Inferior parietal cortex (tissue), 1 donor: ENCODE data around the gene GGTLC1.

Experiments used
- DNase-seq: peaks from one replicate; pipeline ENCODE4 v3.0.0-alpha.2; 2016; ENCODE audit errors: extremely low spot score

Gene GGTLC1

GRCh38 chr20:23966298-23966697 lies 22.3 kb downstream of the GGTLC1 start:
- DNase-seq = no peak

GRCh38 chr20:23963941-23964340 lies 24.6 kb downstream of the GGTLC1 start:
- no peak for DNase-seq

- no peak for DNase-seq
Measured at GRCh38 chr20:23962272-23962671, 26.3 kb downstream of the GGTLC1 start.

GRCh38 chr20:23959054-23959453 lies 29.5 kb downstream of the GGTLC1 start:
- DNase-seq = no peak

- DNase-seq = no peak
Measured at GRCh38 chr20:23955896-23956295, 32.7 kb downstream of the GGTLC1 start.

- no peak for DNase-seq
Measured at GRCh38 chr20:23954008-23954745, 34.4 kb downstream of the GGTLC1 start.

GRCh38 chr20:23946206-23946605 lies 42.4 kb downstream of the GGTLC1 start:
- no peak for DNase-seq

- DNase-seq = no peak
Measured at GRCh38 chr20:23943304-23943703, 45.3 kb downstream of the GGTLC1 start.

GRCh38 chr20:23939641-23940040 lies 48.9 kb downstream of the GGTLC1 start:
- no peak for DNase-seq

GRCh38 chr20:23939063-23939462 lies 49.5 kb downstream of the GGTLC1 start:
- DNase-seq = no peak

- no peak for DNase-seq
Measured at GRCh38 chr20:23938118-23938438, 50.5 kb downstream of the GGTLC1 start.

- peak; percentile 79 for DNase-seq
Measured at GRCh38 chr20:23937303-23938117, 51.1 kb downstream of the GGTLC1 start.
